ENCODE measurements around the gene TMEM164.

- TF ChIP-seq POLR2A (IDR thresholded peaks at IDR 0.05), result no peak
- TF ChIP-seq CTCF (IDR thresholded peaks at IDR 0.05), result no peak
Observed at GRCh38 chrX:110153896-110154295, 151.0 kb downstream of the TMEM164 start.

All from adrenal gland (tissue), 5 donors.